NCI-H2196 treated with DMSO at 0.1 percent for 48 hours (cell line): Measurements from ENCODE around the gene SRPK2.
"Not testable (repeated sequence)": the region's sequence is repeated elsewhere in the genome, so short reads cannot be mapped to it uniquely, and the experiment has no call there.

ENCODE experiments used
- DNase-seq: peaks from one replicate; lab custom pipeline; 2025; ENCODE audit not compliant: unreplicated experiment; lab: John Stamatoyannopoulos, UW

SRPK2 gene

GRCh38 chr7:105388356-105389087, at the start of gene SRPK2:
Gene SRPK2, minus strand, starts transcription at chr7:105388921.
- peak; percentile 29 for DNase-seq

GRCh38 chr7:105438254-105438653, 49.5 kb upstream of the SRPK2 start:
- no peak for DNase-seq

- not testable (repeated sequence) for DNase-seq
These were observed 48.6 kb upstream of the SRPK2 start for GRCh38 chr7:105437356-105437755.

- DNase-seq = peak; percentile 33
These were observed 41.3 kb upstream of the SRPK2 start for GRCh38 chr7:105429746-105430612.

DNA sequence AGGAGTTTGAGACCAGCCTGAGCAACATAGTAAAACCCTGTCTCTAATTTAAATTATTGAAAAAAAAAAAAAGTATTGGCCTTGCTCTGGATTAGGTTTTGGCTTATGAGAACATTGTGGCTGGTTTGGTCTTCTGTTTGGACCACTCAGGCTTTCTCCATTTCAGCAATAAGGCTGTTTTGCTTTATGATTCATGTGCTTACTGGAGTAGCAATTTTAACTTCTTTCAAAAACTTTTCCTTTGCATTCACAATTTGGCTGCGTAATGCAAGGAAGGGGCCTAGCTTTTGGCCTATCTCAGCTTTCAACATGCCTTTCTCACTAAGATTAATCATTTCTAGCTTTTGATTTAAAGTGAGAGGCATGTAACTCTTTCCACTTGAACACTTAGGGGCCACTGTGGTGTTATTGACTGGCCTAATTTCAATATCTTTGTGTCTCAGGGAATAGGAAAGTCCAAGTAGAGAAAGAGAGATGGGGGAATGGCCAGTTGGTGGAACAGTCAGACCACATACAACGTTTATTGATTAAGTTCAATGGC, 38.0 kb upstream of the SRPK2 start:
- no peak for DNase-seq

- no peak for DNase-seq
These were observed 35.3 kb upstream of the SRPK2 start for GRCh38 chr7:105423987-105424386.

DNA sequence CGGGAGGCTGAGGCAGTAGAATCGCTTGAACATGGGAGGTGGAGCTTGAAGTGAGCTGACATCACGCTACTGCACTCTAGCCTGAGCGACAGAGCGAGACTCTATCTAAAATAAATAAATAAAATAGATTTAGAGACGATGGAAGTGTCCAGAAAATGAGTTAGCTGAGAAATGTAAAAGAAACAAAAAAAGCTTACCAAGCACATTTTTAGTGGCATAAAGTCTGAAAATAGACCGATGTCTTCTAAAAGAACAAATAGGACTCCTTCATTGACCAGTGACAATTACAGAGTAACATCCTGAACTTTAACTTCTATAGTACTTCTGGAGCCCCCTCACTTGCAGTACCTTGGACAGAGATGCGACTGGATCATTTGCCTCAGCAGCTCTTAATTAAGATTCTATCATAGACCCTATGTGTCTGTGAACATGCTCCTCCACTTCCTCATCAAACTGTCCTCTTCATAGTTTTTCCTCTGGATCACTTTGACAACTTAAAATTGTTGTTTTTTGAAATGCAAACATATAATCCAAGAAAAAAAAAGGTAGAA, 25.2 kb upstream of the SRPK2 start:
- DNase-seq = no peak

DNA sequence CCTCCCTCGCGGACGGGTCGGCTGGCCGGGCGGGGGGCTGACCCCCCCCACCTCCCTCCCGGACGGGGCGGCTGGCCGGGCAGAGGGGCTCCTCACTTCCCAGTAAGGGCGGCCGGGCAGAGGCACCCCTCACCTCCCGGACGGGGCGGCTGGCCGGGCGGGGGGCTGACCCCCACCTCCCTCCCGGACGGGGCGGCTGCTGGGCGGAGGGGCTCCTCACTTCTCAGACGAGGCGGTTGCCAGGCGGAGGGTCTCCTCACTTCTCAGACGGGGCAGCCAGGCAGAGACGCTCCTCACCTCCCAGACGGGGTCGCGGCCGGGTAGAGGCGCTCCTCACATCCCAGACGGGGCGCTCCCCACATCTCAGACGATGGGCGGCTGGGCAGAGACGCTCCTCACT, 22.1 kb upstream of the SRPK2 start:
- not testable (repeated sequence) for DNase-seq

GRCh38 chr7:105409775-105410174, 21.1 kb upstream of the SRPK2 start:
- DNase-seq = not testable (repeated sequence)

- no peak for DNase-seq
These were observed 20.2 kb upstream of the SRPK2 start for GRCh38 chr7:105408791-105409410.

GRCh38 chr7:105403128-105403527, 14.4 kb upstream of the SRPK2 start:
- DNase-seq = no peak

- no peak for DNase-seq
These were observed 13.7 kb upstream of the SRPK2 start for GRCh38 chr7:105402221-105403095.

DNA sequence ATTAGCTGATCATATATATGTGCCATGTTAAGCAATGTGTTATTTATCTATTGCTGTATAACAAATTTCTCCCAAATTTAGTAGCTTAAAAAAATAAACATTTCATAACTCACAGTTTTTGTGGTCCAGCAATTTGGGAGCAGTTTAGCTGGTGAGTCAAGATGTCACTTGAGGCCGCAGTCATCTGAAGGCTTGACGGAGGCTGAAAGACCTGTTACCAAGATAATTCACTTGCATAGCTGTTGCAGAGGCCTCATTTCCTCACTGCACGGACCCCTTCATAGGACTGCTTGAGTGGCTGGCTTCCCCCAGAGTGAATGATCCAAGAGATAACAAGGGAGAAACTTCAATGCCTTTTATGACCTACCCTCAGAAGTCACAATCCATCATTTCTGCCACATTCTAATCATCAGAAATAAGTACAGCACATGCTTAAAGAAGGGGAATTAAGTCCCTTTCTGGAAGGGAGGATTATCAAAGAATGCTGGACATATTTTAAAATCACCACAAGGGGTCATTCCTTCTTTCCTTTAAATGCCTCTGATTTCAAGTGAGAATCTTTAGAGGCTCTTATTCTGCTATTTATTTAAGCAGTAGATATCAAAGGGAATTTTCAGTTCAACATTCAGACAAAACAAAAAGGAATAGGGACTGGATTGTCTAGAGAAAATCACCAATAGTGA, 10.5 kb upstream of the SRPK2 start:
- no peak for DNase-seq

- DNase-seq = no peak
These were observed 7.8 kb upstream of the SRPK2 start for GRCh38 chr7:105396566-105396965.

DNA sequence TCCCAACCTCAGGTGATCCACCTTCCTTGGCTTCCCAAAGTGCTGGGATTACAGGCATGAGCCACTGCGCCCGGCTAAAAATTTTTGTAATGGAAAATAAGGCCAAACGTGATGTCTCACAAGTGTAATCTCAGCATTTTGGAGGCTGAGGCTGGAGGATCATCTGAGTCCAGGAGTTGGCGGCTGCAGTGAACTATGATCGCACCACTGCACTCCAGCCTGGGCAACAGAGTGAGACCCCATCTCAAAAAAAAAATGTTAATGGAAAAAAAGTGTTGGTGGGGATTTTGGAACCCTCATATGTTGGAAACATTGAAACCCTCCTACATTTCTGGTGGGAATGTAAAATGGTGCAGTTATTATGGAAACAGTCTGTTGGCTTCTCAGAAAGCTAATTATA, 2.7 kb upstream of the SRPK2 start:
- no peak for DNase-seq

DNA sequence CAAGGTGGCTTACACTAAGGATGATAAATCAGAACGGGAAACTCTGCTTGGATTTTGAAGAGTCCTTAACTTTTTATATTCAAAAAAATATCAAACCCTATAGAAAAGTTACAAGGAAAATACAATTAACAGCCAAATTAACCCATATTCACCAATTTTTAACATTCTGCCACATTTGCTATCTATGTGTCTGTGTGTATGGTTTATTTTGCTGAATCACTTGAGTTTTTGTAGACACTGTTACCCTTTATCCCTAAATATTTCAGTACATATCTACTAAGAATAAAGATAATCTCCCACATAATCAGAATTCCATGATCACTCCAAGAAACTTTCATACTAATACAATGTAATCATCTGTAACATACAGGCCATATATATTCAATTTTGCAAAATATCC, 1.2 kb upstream of the SRPK2 start:
- DNase-seq = no peak

DNA sequence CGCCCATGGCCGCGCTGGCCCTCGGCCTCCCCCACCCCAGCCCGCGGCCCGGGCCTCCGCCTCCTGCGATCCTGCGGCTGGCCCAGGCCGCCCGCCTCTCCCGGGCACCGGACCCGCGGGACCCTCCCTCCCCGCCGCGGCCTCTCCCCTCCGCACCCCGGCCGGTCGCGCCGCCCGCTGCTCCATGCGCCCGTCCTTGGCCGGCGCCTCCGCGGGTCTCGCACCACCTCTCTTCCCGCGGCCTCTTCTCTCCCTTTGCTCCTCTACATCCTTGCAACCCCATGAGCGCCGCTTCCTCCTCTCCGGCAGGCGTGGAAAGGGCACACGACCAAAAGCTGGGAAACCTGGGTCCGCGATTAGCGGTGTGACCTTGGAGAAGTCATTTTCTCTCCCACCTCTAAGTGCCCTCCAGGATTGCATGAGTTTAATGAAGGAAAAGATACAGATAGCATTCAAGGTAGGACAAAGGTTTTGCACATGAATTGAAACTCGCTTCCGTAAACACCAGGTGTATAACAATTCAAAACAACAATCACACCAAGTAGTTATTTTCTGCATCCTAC, 448 bp upstream of the SRPK2 start:
- DNase-seq = peak; percentile 61

DNA sequence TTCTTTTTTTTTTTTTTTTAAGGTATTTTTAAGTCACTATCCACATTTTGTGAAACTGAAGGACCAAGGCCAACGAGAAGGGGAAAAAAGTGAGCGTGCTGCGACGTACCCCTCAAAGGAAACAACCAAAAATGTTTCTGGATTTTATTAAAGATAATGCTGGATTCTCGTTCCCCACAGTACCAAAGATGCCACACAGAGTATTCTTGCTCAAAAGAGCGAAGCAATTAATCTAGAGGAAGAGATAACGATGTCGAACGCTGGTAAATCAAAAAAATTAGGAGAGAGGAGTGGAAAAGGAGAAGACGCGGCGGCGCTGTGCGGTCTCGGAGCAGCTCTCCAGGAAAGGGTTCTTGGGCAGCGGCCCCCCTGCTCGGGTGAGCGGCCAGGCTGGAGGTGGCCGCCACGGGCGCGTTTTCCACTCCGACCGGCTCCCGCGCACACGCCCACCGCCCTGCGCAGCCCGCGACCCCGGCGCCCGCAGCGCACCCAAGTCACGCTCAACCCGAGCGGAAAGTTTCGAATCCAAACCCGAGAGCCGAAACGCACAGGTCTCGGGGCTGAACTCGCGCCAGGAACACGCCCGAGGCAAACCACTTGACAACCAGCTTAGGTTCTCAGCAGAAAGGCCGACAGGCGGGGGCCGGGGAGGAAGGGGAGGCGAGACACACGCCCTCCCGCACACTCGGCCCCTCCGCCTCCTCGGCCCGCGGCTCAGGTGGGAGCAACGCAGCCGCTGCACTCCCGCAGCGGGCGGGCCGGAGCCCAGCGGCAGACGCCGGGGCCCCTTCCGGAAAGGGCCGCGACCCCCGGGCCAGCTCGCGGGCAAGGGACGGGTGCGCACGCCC, 989 bp downstream of the SRPK2 start:
- DNase-seq = peak; percentile 36
